ENCODE measurements around the gene POGLUT3.

- TF ChIP-seq EP300 (IDR thresholded peaks at IDR 0.05) (no peak), POLR2A (IDR thresholded peaks at IDR 0.05) (no peak)
These were observed 29.7 kb downstream of the POGLUT3 start for GRCh38 chr11:108468478-108468864.

Measured in ovary (tissue), 1 donor.